BE2C (cell line): ENCODE data around the gene KCTD11.

ENCODE experiments used
- DNase-seq: peaks from one replicate; pipeline ENCODE4 v3.0.0-alpha.2; 2020
- H3K27me3 ChIP-seq: fragments of 250-450 bp; sonication (Bioruptor Pico); 2 replicates; pipeline ENCODE4 v1.5.1; 2020; ENCODE audit warnings: mild to moderate bottlenecking
- H3K36me3 ChIP-seq: fragments of 250-450 bp; sonication (Bioruptor Pico); 2 replicates; pipeline ENCODE4 v1.5.1; 2020; ENCODE audit warnings: mild to moderate bottlenecking
- H3K4me1 ChIP-seq: fragments of 250-450 bp; sonication (Bioruptor Pico); 2 replicates; pipeline ENCODE4 v1.5.1; 2020
- H3K4me3 ChIP-seq: 2 replicates; pipeline ENCODE4 v1.5.1; 2011; ENCODE audit warnings: low read depth, low read length
- H3K9me3 ChIP-seq: fragments of 250-450 bp; sonication (Bioruptor Pico); 2 replicates; pipeline ENCODE4 v1.5.1; 2020
- CTCF ChIP-seq: IDR thresholded peaks from 2 replicates; pipeline ENCODE4 v1.5.1; 2012; ENCODE audit warnings: mild to moderate bottlenecking, low read depth, low read length

Gene KCTD11

GRCh38 chr17:7403727-7403976 is 51.7 kb downstream of the KCTD11 start:
- DNase-seq: no peak
- Histone ChIP-seq H3K36me3 (no peaks in the 10 kb centered on the region), H3K9me3 (no peaks in the 10 kb centered on the region), H3K4me1 (no peaks in the 10 kb centered on the region), H3K27me3 (no peaks in the 10 kb centered on the region), H3K4me3 (peak overlapping the region; percentile 65)
- no peak for TF ChIP-seq CTCF

- TF ChIP-seq CTCF: no peak
- no peaks in the 10 kb centered on the region for H3K9me3 ChIP-seq
- no peaks in the 10 kb centered on the region for H3K36me3 ChIP-seq
- peak within 1 kb of the TSS; percentile 65 for H3K4me3 ChIP-seq
- no peaks in the 10 kb centered on the region for H3K4me1 ChIP-seq
- no peaks in the 10 kb centered on the region for H3K27me3 ChIP-seq
- DNase-seq: peak; percentile 94
These were observed 52.2 kb downstream of the KCTD11 start, which contains the start of gene TMEM256 for GRCh38 chr17:7403977-7404736. Gene TMEM256 (minus strand): TSS chr17:7404097. CDS start chr17:7404084, 13 bp downstream.
